ENCODE measurements around the gene LBP. TPM values are rescaled to one million over a fixed set of nuclear protein-coding genes. Genes with fewer than 3 reads are reported as not detected.

LBP gene
- total RNA-seq, 1 donor from 2014 or later = not detected

- DNase-seq (ENCODE audit: low read depth) (no peak), FAIRE-seq (no peak)
- TF ChIP-seq CTCF (IDR thresholded peaks at IDR 0.05; ENCODE audit: insufficient read depth, low read length, severe bottlenecking) = no peak
- no peaks in the 10 kb centered on the region for H3K36me3 ChIP-seq (ENCODE audit: control insufficient read depth, insufficient read depth, low read length)
- H3K27me3 ChIP-seq (ENCODE audit: control insufficient read depth, insufficient read depth, low read length) = peaks cover 6% of the 10 kb centered on the region
- H3K4me3 ChIP-seq (ENCODE audit: low read depth, low read length) = no peak overlapping the region
Observed at GRCh38 chr20:38339997-38340396, 6.3 kb upstream of the LBP start.

- no peak for FAIRE-seq
- H3K4me3 ChIP-seq (ENCODE audit: low read depth, low read length) = no peak overlapping the region
- TF ChIP-seq CTCF (IDR thresholded peaks at IDR 0.05; ENCODE audit: insufficient read depth, low read length, severe bottlenecking) = no peak
- peaks cover 6% of the 10 kb centered on the region for H3K27me3 ChIP-seq (ENCODE audit: control insufficient read depth, insufficient read depth, low read length)
- no peaks in the 10 kb centered on the region for H3K36me3 ChIP-seq (ENCODE audit: control insufficient read depth, insufficient read depth, low read length)
- DNase-seq (ENCODE audit: low read depth) = no peak
Observed at GRCh38 chr20:38340693-38341092, 5.6 kb upstream of the LBP start.

GRCh38 chr20:38342216-38342615, 4.1 kb upstream of the LBP start:
- Histone ChIP-seq H3K36me3 (ENCODE audit: control insufficient read depth, insufficient read depth, low read length) (no peaks in the 10 kb centered on the region), H3K27me3 (ENCODE audit: control insufficient read depth, insufficient read depth, low read length) (peaks cover 8% of the 10 kb centered on the region), H3K4me3 (ENCODE audit: low read depth, low read length) (no peak overlapping the region)
- no peak for TF ChIP-seq CTCF (IDR thresholded peaks at IDR 0.05; ENCODE audit: insufficient read depth, low read length, severe bottlenecking)
- DNase-seq (ENCODE audit: low read depth) (no peak), FAIRE-seq (no peak)

GRCh38 chr20:38342713-38343310, 3.5 kb upstream of the LBP start:
- Histone ChIP-seq H3K36me3 (ENCODE audit: control insufficient read depth, insufficient read depth, low read length) (no peaks in the 10 kb centered on the region), H3K27me3 (ENCODE audit: control insufficient read depth, insufficient read depth, low read length) (peaks cover 9% of the 10 kb centered on the region), H3K4me3 (ENCODE audit: low read depth, low read length) (no peak overlapping the region)
- no peak for FAIRE-seq
- TF ChIP-seq CTCF (IDR thresholded peaks at IDR 0.05; ENCODE audit: insufficient read depth, low read length, severe bottlenecking) = no peak
- no peak for DNase-seq (ENCODE audit: low read depth)

GRCh38 chr20:38343311-38344106, 2.8 kb upstream of the LBP start:
- DNase-seq (ENCODE audit: low read depth) (no peak), FAIRE-seq (no peak)
- no peak for TF ChIP-seq CTCF (IDR thresholded peaks at IDR 0.05; ENCODE audit: insufficient read depth, low read length, severe bottlenecking)
- H3K36me3 ChIP-seq (ENCODE audit: control insufficient read depth, insufficient read depth, low read length) = no peaks in the 10 kb centered on the region
- no peak overlapping the region for H3K4me3 ChIP-seq (ENCODE audit: low read depth, low read length)
- peaks cover 9% of the 10 kb centered on the region for H3K27me3 ChIP-seq (ENCODE audit: control insufficient read depth, insufficient read depth, low read length)

All from bronchial epithelial cell (primary cell).